Lung (tissue), 12 donors: ENCODE measurements around the gene IPO9. TPM values are rescaled to one million over a fixed set of nuclear protein-coding genes. Genes with fewer than 3 reads are reported as not detected.

Source experiments
- ATAC-seq: fragments of 200-7000 bp; cut with Tn5 transposase; one replicate; pipeline ENCODE4 v1.9.1; 2020; ENCODE audit warnings: moderate number of reproducible peaks; ENCODE audit not compliant: insufficient read depth, low FRiP score
- DNase-seq, 3 donors: peaks; one replicate each; pipeline ENCODE4 v3.0.0-alpha.2; 2013 to 2017
- H3K27ac ChIP-seq, 2 donors: one replicate each; pipeline ENCODE4 v1.5.1; 2013; ENCODE audit warnings: mild to moderate bottlenecking in 2 of 2, moderate library complexity in 2 of 2, control low read depth in 1 of 2, inconsistent platforms in 1 of 2, low read depth in 1 of 2, low read length in 1 of 2
- H3K27me3 ChIP-seq, 3 donors: one replicate each; pipeline ENCODE4 v1.5.1; 2013; ENCODE audit warnings: low read length in 2 of 3; ENCODE audit not compliant: control insufficient read depth in 3 of 3, insufficient read depth in 3 of 3
- H3K36me3 ChIP-seq, 4 donors: one replicate each; pipeline ENCODE4 v1.5.1; 2013; ENCODE audit warnings: low read length in 4 of 4, mild to moderate bottlenecking in 1 of 4, moderate library complexity in 1 of 4; ENCODE audit not compliant: control insufficient read depth in 4 of 4, insufficient read depth in 4 of 4
- H3K4me1 ChIP-seq, 5 donors: one replicate each; pipeline ENCODE4 v1.5.1; 2013; ENCODE audit warnings: low read length in 5 of 5, mild to moderate bottlenecking in 2 of 5, moderate library complexity in 1 of 5; ENCODE audit not compliant: control insufficient read depth in 5 of 5, insufficient read depth in 5 of 5
- H3K4me3 ChIP-seq: one replicate; pipeline ENCODE4 v1.5.1; 2013; ENCODE audit warnings: mild to moderate bottlenecking, control low read depth, moderate library complexity
- H3K9ac ChIP-seq, 2 donors: one replicate each; pipeline ENCODE4 v1.5.1; 2013; ENCODE audit warnings: low read length in 2 of 2, control low read depth in 1 of 2; ENCODE audit not compliant: insufficient read depth in 1 of 2
- H3K9me3 ChIP-seq, 4 donors: one replicate each; pipeline ENCODE4 v1.5.1; 2013; ENCODE audit warnings: low read length in 3 of 4, mild to moderate bottlenecking in 1 of 4, moderate library complexity in 1 of 4; ENCODE audit not compliant: control insufficient read depth in 4 of 4, insufficient read depth in 3 of 4
- WGBS, 2 donors: extraction: QIAGEN DNeasy Blood & Tissue Kit; methylation state at CpG; one replicate each; pipeline ENCODE4 v1.1.7; 2013; 5-methylcytosine and 5-hydroxymethylcytosine counted together
- polyA plus RNA-seq, 2 donors: library from polyadenylated mRNA; stranded (reverse); fragments of 200-250 nt; gene quantifications; one replicate each; pipeline ENCODE4 v1.2.1, GENCODE V29; 2013
- total RNA-seq, 2 donors: library from RNA; depleted of rRNA in 1 of 2; stranded (reverse); fragments of >200 nt in 1 of 2; gene quantifications; one replicate each; pipeline ENCODE4 v1.2.1, GENCODE V29; 2014 to 2021
- TF ChIP-seq, protein P1 (sequence below): IDR thresholded peaks from 2 replicates; pipeline ENCODE4 v1.5.1; 2012; ENCODE audit warnings: mild to moderate bottlenecking; ENCODE audit errors: control extremely low read depth, extremely low read depth
- donor health status: control.
- donor health status: control.
- donor health status: Bipolar disorder and iron deficiency.
- donor health status: healthy.
- donor health status: DM: yes; HTN: yes; CAD: no.

The IPO9 gene
- total and polyA plus RNA-seq, 4 donors, result 16.7 to 52.3 (median 30.8) TPM

DNA sequence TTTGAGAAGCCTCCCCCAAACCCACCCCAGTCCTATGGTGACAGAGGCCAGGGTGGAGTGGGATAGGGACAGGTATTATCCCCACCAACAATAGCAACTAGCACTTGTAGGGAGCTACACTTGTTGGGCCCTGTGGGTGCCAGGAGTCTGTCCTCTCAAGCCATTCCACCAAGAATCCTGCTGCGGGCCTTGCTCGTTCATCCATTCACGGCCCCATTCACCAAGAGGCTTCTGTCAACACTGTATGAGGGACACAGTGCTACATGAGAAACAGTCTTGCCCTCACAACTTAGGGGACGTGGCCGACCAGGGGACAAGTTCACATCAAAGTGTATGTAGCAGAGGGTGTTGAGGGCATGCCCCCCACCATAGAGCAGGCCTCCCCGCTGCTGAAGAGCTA, 78.7 kb downstream of the IPO9 start:
- Histone ChIP-seq H3K9me3 (no peaks in the 10 kb centered on the region), H3K27ac (peak overlapping the region in 1 of 2 donors; percentile 7), H3K4me3 (no peak overlapping the region), H3K9ac (no peak overlapping the region), H3K36me3 (no peaks in the 10 kb centered on the region), H3K4me1 (peaks cover 0 to 7% (median 0%) of the 10 kb centered on the region in 5 donors), H3K27me3 (no peaks in the 10 kb centered on the region)
- TF ChIP-seq, protein P1, sequence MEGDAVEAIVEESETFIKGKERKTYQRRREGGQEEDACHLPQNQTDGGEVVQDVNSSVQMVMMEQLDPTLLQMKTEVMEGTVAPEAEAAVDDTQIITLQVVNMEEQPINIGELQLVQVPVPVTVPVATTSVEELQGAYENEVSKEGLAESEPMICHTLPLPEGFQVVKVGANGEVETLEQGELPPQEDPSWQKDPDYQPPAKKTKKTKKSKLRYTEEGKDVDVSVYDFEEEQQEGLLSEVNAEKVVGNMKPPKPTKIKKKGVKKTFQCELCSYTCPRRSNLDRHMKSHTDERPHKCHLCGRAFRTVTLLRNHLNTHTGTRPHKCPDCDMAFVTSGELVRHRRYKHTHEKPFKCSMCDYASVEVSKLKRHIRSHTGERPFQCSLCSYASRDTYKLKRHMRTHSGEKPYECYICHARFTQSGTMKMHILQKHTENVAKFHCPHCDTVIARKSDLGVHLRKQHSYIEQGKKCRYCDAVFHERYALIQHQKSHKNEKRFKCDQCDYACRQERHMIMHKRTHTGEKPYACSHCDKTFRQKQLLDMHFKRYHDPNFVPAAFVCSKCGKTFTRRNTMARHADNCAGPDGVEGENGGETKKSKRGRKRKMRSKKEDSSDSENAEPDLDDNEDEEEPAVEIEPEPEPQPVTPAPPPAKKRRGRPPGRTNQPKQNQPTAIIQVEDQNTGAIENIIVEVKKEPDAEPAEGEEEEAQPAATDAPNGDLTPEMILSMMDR, result no peak
- WGBS, 2 donors, result 88 to 95% methylated on average over 6 of the region's 6 CpGs
- no peak for DNase-seq
- no peak for ATAC-seq

DNA sequence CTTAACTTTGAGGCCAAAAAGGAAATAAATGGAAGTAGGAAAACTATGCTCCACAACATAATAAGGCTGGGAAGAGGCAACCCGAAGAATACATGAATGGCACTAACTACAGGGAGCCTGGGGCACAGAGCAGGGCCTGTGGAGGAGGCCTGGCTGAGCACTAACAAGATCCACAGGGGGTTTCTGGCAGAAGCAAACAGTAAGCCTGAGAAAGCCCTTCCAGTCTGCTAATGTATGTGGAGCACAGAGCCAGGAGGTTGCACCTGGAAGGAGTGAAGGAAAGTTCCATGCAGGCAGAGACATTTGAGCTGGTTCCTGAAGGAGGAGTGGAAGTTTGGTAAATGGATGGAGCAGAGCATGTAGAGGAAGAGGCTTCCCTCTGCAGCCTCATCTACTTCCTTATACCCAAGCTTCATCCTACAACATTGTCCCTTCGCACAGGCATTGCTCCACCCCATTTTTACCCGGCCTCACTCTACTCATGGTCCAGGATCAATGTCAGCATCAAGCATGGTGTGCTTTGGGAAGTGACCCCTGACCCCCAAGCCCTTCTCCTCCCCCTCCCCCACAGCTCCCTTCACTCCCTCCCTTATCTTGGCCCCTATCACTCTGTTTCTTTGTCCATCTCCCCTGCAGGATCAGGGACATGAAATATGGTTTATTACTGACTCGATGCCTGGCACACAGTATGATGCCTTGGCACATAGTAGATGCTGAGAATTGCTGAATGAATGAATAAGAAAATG, 83.0 kb downstream of the IPO9 start:
- TF ChIP-seq, protein P1, result no peak
- Histone ChIP-seq H3K4me1 (peaks cover 0 to 9% (median 5%) of the 10 kb centered on the region in 5 donors), H3K36me3 (no peaks in the 10 kb centered on the region), H3K9me3 (no peaks in the 10 kb centered on the region), H3K9ac (no peak overlapping the region), H3K27me3 (no peaks in the 10 kb centered on the region), H3K27ac (no peak overlapping the region), H3K4me3 (no peak overlapping the region)
- DNase-seq (no peak), ATAC-seq (no peak)
- 80 to 82% methylated on average over 4 of the region's 4 CpGs for WGBS, 2 donors

DNA sequence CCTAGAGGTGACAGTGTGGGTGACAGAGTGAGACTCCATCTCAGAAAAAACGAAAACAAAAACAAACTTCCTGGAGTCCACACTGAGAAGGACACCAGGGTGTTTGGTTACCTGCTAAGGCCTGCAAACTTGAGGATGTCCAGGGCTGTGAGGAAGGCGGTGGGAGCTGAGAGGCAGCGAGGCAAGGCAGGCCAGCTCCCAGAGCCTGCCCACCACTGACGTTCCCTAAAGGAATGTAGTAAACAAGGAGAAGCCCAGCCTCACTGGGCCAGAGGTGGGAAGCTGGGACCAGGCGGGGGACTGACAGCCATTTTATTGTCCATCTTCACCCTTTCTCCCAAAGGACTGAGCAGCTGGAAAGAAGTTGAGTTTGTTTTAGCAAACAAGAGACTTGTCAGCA, 83.9 kb downstream of the IPO9 start:
- Histone ChIP-seq H3K9me3 (no peaks in the 10 kb centered on the region), H3K36me3 (no peaks in the 10 kb centered on the region), H3K4me1 (peaks cover 0 to 10% (median 5%) of the 10 kb centered on the region in 5 donors), H3K27me3 (no peaks in the 10 kb centered on the region), H3K27ac (peak overlapping the region in 1 of 2 donors; percentile 18), H3K4me3 (no peak overlapping the region), H3K9ac (no peak overlapping the region)
- DNase-seq (no peak), ATAC-seq (no peak)
- TF ChIP-seq, protein P1, result no peak
- WGBS, 2 donors, result 72 to 92% methylated on average over 5 of the region's 5 CpGs
